Hepatocyte (in vitro differentiated cells): Measurements from ENCODE around the gene FAM180B.

ENCODE experiments used
- EZH2 ChIP-seq: fragments of 200-600 bp; sonication (generic); IDR thresholded peaks from 2 replicates; pipeline ENCODE4 v1.6.1; 2016; ENCODE audit warnings: antibody characterized with exemption, mild to moderate bottlenecking, borderline replicate concordance
- TF ChIP-seq, protein P1 (sequence below): fragments of 200-600 bp; sonication (generic); IDR thresholded peaks from 2 replicates; pipeline ENCODE4 v1.5.1; 2016; ENCODE audit warnings: antibody characterized with exemption, mild to moderate bottlenecking; ENCODE audit not compliant: poor library complexity

DNA sequence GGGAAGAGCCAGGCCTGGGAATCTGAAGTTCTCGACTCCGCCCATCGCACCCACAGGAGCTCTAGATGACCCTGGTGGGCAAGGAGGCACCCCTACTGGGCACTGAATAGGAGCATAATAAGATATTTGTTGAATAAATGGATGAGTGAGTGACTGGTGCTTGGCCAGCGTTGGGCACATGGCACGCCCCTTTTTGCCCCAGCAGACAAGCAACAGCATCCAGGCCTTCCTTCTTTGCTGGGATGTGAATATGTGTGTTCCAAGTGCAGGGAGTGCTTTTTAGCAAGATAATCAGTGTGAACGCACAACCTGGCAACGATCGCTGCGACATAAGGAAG, 33.1 kb upstream of the FAM180B start:
- TF ChIP-seq, protein P1, sequence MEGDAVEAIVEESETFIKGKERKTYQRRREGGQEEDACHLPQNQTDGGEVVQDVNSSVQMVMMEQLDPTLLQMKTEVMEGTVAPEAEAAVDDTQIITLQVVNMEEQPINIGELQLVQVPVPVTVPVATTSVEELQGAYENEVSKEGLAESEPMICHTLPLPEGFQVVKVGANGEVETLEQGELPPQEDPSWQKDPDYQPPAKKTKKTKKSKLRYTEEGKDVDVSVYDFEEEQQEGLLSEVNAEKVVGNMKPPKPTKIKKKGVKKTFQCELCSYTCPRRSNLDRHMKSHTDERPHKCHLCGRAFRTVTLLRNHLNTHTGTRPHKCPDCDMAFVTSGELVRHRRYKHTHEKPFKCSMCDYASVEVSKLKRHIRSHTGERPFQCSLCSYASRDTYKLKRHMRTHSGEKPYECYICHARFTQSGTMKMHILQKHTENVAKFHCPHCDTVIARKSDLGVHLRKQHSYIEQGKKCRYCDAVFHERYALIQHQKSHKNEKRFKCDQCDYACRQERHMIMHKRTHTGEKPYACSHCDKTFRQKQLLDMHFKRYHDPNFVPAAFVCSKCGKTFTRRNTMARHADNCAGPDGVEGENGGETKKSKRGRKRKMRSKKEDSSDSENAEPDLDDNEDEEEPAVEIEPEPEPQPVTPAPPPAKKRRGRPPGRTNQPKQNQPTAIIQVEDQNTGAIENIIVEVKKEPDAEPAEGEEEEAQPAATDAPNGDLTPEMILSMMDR = no peak
- TF ChIP-seq EZH2 = no peak
